HTERT RPE-1 (cell line): ENCODE results near the gene PGAM4.
"Not testable (repeated sequence)": the region's sequence is repeated elsewhere in the genome, so short reads cannot be mapped to it uniquely, and the experiment has no call there.

ENCODE experiments used
- in situ Hi-C: fragments of 300-500 bp; cut with MboI; formaldehyde crosslinking; loops from 4 replicates; pipeline ENCODE4 v1.14.3; 2020; ENCODE audit warnings: low sequenced_read_pairs

The PGAM4 gene

DNA sequence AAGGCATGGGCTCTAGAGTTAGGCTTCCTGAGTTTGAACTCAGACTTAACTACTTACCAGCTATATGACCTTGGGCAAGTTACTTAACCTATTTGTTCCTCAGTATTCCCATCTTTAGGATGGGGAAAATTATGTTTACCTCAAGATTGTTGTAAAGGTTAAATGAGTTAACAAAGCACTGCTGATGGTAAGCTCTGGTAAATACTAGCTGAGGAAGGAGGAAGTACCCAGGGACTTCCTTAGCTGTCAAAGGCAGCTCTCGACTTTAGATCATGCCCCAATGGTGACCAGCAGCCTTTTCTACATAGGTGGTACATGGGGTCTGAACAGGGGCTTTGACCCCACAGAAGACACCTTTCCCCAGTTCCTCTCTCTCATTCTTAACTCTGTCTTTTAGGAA, 38.9 kb downstream of the PGAM4 start:
- in situ Hi-C loops = no loop called here

GRCh38 chrX:77925764-77926163, 43.7 kb downstream of the PGAM4 start:
- in situ Hi-C loops = no loop called here

DNA sequence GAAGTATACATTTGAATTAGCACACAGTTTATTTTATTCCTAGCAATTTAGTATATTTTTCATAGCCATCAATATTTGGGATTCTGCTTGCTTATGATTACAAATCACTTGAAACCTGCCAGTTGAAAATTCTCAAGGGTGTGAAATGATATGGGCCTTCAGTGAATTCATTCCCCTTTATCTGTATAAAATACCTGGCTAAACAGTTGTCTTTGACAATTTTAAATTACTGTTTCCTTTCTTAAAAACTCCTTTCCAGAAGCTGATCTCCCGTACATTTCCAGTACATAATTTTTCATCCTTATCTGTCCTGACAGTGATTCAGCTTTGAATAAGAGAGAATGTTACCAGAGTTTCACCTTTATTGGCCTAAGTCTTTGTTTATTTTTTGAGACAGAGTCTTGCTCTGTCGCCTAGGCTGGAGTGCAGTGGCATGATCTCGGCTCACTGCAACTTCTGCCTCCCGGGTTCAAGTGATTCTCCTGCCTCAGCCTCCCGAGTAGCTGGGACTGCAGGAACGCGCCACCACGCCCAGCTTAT, 45.0 kb downstream of the PGAM4 start:
- in situ Hi-C loops = no loop called here

DNA sequence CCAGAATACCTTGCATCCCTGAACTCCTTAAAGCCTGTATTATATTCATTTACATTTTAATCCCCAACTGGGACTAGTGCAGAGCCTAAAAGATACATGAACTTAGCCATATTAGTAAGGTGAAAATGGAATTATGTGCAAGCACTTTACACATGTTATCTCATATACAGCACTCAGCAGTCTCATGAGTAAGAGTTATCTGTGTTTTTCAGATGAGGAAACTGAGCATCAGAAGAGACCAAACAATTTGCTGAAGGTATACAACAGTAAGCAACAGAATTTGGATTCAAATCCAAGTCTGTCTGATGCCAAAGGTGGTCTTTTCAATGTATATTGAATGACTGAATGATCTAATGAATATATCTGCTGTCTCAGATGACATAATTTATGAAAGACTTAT, 46.7 kb downstream of the PGAM4 start:
- in situ Hi-C loops = no loop called here

- in situ Hi-C loops = not testable (repeated sequence)
Measured at GRCh38 chrX:77919370-77919769, 50.1 kb downstream of the PGAM4 start.

GRCh38 chrX:77918568-77918967, 50.9 kb downstream of the PGAM4 start:
- in situ Hi-C loops = no loop called here
